ENCODE results near the gene ANO1.

The ANO1 gene

DNA sequence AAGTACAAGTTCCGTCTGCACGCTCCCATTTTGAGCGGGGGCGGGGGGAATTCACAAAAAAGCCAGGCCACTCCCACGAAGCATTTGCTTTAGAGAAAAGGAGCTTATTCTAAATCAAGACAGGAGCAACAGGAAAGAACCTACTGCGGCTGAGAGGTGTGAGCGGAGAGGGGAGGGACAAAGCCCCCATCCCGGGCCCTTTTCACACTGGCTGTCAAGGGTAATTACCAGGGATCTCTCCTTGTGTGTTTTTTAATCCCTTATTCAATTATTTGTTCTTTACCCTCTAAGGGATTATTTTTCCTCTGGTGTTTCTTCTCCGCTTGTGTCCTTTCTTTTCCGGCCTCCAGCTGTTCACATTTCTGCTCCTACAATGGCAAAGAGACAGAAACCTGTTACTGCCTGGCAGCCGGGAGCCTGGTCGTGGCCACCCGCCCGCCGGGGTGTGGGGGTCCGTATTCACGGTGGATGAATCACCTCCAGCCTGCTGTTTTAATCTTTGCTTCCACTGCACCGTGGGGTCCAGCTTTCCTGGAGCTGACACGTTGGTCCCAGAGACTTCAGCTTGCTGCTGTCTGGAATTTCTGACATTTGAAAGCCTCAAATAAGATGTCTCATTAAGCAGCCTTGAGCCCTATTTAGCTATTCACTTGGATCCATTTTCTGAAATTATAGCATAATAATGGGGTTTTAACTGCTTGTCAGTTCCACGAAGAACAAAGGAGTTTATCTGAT is 63.5 kb downstream of the ANO1 start:
- DNase-seq: no peak

DNA sequence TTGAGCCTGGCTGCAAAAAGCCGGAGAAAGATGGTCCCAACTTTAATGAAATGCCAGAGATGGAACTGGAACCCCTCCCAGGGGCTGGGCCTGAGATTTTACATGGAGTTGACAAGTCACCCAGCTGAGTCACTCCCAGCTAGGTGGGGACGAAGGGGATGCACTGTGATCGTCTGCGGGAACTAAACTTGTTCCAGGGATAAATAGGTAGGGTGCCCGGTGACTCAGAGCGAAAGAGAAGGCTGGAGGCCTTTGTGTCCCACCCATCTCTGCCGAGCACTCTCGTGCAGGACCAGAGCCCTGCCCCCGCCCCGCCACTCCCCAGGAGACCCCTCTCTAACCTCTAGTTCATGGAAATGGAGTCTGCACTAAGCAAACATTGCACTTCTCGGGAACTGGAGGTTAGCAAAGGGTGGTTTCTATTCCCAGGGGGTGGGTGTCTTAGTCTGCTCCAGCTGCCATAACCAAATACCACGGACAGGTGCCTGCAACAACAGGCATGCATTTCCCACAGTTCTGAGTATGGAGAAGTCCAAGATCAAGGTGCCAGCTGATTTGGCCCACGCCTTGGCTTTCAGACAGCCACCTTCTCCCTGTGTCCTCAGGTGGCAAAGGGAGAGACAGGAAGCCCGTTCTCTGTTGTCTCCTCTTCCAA is 64.2 kb downstream of the ANO1 start:
- DNase-seq: no peak

DNA sequence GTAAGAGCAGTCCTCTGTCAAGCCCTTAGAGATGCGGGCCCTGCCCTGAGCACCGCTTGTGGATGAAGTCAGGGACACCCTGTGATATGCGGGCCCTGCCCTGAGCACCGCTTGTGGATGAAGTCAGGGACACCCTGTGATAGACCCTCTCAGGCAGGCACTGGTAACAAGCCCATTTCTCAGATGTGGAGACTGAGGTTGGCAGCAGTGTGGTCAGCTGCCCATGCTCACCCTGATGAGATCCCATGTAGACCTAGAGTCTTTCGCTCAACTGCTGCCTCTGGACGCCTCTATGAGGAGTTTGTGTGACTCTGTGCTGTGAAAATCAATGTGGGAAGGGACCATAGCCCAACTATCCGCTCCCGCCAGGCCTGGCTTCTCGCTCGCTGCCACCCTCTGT is 66.1 kb downstream of the ANO1 start:
- no peak for DNase-seq

DNA sequence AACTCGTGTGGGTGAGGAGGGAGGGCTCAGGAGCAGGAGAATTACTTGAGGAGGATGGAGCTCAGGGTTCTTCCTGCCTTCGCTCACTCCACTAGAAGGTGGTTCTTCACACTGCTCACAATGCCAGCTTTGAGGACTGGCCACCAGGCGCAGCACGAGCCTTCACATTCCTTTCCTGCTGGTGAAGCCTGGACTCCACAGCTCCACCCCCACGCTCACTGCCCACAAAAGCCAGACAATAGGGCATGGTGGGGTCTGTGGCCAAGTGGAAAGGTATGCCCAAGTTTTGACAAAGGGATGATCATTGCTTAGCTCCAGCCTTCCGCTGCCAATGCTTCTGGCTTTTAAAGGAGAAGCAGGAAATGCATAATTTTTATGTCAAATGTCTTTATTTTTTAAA is 67.0 kb downstream of the ANO1 start:
- no peak for DNase-seq

DNA sequence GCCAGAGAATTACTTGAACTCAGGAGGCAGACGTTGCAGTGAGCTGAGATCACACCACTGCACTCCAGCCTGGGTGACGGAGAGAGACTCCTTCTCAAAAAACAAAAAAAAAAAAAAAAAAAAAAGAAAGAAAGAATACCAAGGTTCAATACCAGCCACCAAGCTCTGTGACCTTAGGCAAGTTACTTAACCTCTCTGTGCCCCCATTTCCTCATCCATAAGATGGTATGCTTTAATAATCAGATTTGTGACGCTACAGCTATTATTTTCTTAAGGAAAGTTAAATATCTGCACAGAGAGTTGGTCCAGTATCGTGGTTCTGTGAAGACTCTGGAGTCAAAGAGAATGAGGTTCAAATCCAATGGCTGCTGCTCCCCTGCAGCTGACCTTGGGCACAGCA is 67.7 kb downstream of the ANO1 start:
- no peak for DNase-seq

DNA sequence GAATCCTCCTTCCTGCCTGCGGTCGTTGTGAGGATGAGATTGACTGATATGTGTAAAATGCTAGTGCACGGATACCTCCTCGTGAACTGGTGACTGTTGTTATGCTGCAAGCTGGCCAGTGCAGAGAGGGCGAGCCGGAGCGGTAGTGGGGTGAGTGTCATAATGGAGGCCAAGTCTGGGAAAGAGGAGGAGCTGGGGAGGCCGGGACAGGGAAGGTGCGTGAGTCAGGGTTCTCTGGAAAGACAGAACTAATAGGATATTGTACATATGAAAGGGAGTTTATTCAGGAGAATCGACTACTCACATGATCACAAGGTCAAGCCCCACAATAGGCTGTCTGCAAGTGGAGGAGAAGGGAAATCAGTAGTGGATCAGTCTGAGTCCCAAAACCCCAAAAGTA is 68.2 kb downstream of the ANO1 start:
- DNase-seq: no peak

DNA sequence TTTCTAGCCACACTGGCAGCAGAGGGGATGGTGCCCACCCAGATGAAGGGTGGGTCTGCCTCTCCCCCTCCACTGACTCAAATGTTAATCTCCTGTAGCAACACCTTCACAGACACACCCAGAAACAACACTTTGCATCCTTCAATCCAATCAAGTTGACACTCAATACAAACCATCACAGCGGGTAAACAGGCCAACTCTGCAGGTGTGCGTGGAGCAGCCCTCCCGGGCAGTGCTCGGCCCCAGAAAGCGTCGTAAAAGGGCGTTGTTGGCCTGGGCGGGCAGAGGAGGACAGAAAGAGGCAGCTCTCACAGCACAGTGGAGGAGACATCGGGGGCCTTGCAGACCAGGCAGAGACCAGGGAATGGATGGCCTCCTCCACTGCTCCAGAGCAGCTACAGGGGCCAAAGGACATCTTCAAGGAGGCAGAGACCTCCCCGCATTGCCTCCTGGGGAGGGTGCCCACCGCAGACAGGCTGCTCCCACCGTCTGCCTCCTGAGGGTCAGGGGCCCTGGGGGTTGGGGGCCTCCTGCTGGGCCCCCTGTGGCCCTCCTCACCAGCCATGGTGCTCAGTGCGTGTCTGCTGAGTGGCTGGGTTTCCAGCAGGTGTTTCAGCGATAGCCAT is 68.9 kb downstream of the ANO1 start:
- DNase-seq: no peak

DNA sequence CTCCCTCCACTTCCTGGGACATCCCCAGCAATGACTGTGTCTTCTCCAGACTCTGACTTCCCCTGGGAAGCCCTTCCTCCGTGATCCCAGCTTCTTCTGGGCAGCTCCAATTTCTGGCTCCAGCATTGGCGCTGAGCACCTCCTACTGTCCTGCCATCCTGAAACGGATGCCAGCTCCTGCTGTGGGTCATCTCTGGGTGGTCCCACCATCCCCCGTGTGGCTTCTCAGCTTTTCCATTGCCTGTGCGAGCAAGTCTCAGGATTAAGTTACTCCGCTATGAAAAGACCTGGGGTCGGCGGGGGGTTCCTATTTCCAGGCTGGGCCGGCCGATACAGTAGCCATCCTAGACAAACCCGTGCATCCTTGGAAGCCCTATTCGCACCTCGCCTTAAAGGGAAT is 69.6 kb downstream of the ANO1 start:
- no peak for DNase-seq

DNA sequence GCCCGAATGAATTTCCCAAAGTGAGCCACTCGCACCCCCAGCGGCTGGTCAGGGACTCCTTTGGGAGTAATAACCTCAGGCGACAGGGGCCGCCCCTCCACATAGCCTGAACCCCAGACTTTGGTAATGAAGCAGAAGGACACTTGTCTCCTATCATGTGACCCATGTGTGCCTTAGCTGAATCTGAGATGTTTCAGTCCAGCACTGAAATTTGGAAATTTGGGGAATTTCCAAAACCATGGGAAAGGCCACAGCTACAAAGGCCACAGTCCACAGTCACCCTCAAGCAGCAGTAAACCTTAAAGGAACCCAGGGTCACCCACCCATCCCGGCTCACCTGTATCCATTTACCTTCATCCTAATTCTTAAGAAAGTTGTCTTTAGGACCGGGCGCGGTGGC is 73.6 kb downstream of the ANO1 start:
- DNase-seq: no peak

DNA sequence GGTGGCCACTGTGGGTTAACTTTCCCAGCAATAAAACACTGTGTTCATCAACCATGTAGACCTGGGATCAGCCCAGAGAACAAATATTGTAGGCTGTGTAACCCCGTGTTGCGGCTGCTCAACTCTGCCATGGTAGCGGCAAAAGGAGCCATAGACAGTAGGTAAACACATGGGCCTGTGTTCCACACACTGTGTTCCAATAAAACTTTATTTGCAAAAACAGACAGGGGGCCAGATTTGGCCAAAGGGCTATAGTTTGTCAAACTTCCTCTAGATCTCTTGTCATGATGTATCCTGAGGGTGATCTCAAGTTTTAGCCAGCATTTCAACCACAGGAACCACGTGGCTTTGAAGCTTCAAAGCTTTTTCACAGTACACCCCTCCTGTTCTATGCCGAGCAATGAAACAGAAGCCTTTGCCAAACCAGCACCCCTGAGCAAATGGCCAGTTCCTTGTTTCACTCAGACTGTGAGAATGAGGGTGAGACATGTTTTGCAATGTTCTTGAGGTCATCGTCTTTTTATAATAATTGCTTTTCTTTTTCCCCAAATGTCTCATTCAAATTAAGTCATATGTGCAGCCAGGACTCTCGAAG is 75.1 kb downstream of the ANO1 start:
- no peak for DNase-seq

DNA sequence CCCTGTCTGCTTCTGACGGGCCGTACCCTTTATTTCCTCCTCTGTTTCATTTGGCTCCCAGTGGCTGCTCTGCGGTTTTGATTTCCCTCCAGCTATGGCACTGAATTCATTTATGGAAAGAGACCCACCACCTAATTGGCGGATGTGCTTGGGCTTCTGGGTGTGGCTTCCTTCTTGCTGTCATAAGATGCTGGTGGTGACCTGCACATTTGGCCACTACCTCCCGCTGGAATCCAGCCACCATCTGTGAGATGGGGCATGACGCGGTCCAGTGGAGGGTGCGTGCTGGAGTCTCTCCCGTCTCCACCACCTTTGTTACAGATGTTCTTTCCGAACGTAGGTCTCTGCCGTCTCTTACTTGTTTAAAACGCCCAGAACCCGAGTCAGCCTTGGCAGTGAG is 77.3 kb downstream of the ANO1 start:
- no peak for DNase-seq

DNA sequence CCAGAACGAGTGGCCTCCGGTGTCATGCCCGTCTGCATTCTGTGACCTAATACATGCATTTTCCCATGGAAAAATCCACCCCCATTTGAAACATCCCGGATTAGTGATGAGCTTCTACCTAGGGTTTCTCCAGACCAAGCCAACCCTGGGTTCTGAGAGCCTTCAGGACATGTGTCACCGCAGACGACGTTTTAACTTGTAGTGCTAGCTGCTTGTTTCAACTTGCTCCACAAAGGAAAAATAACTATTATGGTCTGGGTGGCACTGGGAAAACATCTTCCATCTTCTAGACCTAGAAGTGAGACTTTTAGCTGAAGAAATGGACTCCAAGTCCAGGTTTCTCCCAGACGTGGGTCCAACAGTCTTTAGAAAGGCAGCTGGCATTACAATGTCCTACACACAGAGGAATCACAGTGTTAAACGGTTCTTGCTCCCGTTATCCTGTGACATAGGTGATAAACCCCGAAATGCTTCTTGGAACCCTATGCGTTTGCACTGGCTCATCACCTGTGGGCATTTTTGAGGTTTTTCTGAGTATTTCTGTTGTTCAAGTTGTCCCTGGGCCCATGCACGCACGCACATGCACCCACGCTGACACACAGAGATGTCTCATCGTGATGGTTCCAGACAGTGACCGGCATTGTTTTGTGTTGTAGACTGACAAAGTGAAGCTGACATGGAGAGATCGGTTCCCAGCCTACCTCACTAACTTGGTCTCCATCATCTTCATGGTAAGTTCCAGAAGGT is 78.3 kb downstream of the ANO1 start:
- no peak for DNase-seq

DNA sequence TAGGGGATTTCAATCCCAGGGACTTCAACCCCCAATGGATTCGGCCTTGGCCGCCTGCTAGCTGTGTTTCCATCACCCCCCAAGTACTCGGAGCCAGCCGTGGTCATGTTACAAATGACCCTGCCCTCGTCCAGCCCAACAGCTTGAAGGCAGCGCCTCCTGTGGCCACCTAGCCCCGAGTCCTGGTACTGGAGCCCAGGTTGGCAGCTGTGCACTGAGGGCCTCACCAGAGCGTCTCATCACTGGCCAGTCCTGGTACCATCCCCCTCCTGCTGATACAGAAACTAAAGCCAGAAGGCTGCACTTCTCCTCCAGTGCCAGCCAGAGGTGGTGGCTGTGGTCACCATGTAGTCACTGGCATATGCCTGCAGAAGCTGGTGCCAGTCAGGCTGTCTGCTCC is 80.1 kb downstream of the ANO1 start:
- DNase-seq: no peak

DNA sequence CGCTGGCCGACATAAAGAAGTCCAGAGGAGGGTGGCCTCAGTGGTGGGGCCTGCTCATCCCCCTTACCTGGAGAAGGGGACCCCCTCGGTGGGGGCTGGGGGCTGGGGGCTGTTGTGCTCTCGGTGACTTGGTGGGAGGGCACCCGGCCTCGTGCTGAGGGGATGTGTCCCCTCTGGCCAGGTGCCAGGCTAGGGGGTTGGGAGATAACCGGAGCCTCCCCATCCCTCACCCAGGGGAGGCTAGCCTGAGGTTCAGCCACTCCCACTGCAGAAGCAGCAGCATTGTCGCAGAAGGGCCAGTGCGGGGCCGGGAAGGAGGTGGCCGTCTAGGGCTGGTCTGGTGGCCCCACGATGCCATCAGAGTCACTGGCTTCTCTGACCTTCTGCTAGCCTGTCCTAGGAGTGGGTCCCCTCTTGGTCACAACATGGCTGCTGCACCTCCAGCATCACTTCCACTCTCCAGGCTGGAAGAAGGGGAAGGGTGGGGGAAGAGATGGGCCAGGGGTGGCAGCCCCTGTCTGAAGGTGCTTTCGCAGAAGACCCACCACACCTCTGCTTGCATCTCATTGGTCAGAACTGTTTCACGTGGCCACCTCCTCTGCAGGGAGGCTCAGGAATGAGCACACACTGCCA is 80.8 kb downstream of the ANO1 start:
- DNase-seq: no peak

DNA sequence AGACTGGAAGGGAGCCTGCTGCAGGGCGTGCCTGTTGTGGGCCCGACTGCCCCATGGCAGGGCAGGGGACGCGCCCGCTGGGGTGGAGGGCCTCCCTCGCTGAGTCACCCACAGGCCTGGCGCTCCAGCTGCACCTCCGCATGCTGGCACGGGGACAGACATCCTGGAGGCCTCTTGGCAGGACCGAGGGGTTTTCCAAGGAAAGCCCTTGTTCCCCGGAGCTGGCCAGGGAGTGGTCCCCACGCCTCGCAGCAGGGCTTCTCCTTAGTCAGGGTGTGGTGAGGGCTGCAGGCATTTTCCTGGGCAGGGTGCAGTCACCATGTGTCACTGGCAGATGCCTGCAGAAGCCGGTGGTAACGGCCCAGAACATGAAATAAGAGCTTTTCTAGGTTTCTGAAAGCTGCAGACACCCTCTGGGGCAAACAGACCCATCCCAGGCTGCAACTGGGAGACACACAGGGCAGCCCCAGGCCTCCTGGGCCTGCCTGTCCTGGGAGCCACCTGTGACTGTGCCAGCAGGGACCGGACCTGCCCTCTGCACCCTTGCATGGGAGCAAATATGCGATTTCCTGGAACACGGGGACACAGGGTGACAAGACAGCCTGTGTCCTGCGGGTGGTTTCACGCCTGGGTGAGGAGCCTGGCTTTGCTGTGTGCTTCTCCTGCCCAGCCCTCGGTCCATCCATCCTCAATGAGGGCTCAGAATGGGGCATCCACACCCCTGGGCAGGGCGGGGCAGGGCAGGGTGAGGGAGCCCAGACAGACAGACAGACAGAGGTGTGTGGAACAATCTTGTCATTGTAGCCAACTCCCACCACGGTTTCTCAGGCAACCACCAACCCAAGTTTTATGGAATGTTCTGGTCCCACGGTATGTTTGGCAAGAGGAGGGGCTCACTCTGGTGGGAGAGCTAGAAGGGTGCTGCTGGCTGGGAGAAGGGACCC is 81.8 kb downstream of the ANO1 start:
- DNase-seq: no peak

DNA sequence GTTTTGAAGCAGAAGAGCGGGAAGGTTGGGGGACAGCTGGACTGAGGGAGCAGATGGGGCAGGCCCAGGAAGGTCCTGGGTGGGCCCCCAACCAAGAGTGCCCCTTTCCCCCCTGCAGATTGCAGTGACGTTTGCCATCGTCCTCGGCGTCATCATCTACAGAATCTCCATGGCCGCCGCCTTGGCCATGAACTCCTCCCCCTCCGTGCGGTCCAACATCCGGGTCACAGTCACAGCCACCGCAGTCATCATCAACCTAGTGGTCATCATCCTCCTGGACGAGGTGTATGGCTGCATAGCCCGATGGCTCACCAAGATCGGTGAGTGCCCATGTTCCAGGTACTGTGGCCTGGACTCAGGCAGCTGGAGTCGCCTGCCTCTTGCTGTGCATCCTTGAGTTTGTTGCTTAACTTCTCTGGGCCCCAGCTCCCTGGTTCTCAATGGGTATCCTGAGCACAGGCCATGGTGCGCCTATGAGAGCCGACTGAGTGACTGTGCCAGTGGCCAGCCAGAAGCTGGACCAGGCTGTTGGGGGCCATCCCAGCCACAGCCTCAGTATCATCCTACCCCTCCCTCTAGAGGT is 83.0 kb downstream of the ANO1 start:
- no peak for DNase-seq

DNA sequence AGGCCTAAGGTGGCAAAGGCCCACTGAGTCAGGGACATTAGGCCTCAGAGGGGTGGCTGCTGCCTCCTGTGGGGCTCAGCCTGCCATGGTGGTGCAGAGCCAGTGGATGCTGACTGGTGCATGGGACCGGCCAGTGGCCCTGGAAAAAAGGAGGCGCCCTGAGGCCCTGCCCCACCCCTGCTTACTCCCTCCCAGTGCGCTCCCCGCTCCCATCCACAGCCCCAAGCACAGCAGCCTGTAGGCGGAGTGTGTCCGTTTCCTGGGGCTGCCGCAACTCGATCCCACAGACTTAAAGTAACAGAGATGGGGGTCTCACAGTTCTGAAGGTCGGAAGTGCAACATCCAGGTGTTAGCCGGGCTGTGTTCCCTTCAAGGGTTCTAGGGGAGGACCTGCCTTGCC is 86.6 kb downstream of the ANO1 start:
- DNase-seq: no peak

DNA sequence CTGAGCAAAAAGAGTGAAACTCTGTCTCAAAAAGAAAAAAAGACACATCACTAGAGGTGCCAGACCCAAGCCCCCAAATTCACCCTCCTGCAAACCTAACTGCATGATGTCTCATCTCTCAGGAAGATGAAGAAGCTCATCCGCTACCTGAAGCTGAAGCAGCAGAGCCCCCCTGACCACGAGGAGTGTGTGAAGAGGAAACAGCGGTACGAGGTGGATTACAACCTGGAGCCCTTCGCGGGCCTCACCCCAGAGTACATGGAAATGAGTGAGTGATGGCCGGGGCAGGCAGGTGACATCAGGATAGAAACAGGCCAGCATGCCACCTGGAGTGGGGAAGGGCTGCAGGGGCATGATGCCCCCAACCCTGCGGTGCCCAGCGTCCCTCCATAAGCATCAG is 89.0 kb downstream of the ANO1 start:
- DNase-seq: no peak

DNA sequence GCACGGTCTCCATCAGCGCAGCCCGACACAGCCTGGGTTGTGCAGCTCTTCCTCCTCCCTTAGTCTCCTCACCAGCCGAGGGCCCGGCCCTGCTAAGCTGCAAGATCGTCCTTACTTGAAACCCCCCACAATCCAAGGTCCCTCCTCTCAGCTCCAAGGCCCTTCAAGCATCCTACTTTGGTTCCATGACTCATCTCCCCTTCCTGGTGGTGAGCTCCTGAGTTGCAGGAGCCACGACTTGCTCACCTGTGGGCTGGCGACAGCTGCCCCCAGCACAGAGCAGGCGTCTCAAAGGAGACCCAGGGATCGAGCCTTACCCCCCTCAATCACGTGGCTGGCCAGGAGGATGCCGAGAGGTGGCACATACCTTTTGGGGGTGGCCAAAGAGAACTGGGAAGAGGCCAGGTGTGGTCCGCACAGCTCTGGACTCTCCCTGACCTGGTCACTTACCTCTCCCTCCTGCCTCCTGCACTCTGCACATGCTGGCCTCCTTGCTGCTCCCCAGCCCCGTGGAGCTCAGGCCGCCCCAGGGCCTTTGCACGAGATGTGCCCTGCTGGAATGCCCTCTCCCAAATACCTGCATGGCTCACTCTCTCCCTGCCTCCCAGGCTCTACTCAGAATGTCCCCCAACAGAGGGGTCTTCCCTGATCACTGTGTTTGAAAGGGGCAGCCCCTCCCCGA is 89.7 kb downstream of the ANO1 start:
- no peak for DNase-seq

DNA sequence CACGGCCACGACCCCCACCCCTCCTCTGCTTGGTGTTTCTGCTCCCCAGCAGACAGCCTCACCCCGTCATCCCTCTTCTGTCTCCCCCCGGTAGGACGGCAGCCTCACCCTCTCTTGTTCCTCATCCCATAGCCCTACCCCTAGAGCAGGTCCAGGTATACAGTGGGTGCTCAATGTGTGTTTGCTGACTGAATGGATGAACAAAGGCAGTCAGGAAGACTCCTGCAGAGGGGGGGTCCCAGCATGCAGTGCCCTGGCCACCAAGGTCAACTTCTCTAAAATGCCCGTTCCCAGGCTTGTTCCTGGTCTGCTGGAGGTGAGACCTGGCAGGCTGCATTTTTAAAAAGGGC is 90.3 kb downstream of the ANO1 start:
- no peak for DNase-seq

DNA sequence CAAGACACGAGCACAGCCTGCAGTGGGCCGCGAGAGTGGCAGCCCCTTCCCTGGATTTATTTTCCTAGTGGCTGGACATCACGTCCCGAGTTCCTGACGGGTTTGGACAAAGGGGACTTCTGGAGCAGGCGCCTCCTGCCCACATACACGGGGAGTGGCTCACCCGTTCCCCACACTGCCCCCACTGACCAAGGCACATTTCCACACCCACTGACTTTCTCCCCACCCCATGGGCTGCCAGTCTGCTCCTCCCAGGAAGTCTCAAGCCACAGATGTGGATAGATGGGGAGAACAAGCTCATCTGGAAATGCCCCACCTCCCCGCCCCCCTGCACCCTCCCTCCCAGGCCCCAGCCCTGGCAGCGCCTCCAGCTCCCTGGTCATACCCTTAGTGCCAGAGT is 91.0 kb downstream of the ANO1 start:
- no peak for DNase-seq
